GOT3 (cell line): ENCODE measurements around the gene SEPTIN6.
"Not testable (repeated sequence)": the region's sequence is repeated elsewhere in the genome, so short reads cannot be mapped to it uniquely, and the experiment has no call there.

Source experiments
- DNase-seq: peaks from one replicate; lab custom pipeline; 2025; ENCODE audit warnings: mixed read lengths; lab: John Stamatoyannopoulos, UW

SEPTIN6 gene

DNA sequence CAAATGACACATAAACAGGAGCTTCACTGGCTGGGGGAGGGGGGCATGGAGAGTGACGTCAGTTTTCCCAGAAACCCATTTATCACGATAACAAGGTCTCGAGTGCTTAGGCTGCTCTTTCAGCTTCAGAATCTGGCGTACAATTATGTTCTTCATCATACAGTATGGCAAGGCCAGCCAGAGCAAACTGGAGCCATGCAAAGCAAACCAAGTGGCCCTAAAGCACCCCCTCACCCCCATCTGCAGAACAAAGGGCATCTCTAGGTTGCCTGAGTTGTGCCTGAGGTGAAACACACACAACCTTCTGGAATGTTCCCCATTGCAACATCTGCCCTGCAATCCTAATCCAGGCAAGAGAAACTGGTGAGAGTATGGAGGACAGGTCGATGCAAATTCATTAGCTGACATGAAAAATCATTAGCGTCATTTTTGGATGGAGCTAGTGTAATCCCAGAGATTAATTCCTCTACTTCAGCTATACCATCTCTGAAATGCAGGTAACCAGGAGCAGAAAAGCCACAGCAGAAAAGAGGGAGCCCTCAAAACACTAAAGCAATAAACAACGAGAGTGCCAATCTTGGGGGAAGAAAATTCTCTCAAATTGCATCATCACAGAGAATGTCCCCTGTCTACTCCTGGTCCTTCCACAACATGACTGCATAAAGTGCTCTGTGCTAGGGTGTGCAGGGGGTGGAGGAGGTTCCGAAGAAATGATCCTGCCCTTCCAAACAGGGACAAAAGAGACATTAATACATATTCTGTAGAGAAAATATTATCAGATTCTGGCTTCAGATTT is 1.8 kb downstream of the SEPTIN6 start:
- DNase-seq = no peak

DNA sequence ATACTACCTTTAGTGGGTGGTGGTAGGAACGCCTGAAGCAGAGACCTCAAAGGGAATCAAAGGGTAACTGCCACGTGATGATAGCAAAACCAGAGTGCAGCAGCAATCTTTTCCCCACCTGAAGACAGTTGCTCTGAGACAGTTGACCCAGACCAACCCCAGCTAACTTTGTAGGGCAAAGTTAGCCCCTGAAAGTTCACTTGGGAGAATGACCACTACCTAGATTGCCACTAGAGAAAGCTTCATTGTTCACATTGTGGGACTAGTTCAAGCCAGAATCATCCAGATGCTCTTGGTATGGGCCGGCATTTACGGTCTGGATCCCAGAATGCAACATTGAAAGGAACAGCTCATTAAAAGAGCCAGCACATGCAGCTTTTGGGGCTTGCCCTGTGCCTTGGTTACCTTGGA is 4.1 kb downstream of the SEPTIN6 start:
- no peak for DNase-seq

DNA sequence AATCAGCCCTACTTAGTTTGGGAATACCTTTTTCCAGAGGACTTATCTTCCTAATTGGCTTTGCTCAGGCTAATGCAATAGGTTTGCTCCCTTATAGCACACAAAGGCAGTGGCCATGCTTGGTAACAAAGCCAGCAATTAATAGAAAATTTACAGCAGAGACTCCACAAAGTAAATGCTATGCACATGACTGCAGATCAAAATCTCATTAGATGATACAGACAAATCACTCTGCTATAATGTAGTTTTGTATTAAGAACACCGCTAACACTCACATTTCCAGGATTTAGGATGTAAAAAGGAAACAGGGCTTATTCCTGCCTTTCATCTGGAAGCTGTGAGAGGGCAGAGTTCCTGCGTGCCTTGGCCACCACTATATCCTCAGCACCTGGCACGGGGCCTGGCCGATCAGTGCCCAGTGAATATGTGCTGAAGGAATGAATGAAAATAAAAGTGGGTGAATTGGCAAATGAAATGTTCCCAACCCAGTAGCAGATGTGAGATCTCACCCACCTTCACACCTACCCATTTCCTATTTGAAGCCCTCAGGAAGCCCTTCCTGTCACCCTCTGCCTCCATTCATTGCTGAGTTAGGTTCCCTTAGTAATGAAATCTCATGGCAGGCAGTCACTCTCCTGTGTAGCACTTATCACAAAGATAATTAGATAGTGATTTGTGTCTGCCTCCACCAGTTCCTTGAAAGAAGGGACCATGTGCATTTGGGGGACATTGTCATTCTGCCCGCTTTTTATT is 5.1 kb downstream of the SEPTIN6 start:
- DNase-seq = no peak

DNA sequence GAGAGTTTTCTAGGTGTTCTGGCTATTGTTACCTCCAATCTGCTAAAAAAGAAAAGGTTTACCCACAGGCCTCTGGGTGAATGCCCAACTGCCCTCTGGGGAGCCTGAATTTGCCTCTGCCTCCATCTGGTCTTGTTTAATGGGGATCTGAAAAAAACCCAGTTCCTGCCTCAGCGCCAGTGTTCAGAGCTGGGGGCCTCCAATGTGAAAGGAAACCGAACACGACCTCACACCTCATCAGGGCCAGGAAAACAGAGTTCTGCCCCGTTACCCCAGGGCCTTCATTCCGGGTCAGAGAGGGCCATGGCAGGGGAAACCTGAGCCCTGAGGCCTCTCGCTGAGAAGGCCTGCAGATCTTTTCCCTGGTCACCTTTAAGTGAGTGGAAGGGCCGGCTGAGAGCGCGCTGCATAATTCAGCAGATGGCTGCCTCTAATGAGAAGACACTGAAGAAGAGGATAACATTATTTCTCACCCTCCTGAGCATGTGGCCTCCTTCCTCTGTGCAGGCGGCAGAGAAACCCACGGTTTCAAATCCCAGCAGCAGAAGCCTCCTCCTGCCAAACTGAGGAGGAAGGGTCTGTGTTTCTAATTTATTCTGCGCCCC is 6.8 kb downstream of the SEPTIN6 start:
- DNase-seq = no peak

DNA sequence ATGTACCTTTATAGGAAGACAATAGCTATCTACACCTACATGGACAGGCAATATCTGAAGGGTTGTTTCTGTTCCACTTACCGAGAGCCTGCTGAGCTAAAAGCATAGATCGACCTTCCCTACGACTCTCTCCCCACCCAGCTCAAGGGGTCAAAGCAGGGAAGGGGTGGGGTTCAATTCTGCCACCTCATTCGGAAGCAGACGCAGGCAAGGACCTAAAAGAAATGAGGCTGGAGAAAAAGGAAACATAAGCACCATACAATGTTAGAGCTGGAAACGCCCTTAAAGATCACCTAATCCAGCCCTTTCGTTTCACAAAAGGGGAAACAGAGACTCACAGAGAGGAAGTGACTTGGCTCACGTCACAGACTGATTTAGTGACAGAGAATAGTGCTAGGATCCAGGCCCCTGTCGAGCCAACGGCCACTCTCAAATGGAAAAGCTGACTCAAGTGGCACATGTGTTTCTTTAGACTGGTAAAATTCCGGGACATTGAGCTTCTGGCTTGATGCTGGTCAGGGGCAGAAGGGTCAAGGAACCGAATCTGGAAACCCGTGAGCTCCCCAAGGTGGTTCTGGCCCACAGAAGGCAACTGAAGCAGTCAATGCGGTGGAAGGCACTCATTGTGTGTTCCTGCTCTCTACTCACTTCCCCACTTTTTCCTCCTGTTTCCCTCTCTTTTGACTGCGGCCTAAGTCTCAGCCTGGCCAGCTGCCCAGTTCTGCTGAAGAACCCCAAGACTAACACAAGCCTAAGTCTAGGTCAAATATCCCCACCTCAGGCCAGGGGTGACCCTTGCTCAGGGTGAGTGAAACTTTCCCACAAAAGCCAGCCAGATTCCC is 7.5 kb downstream of the SEPTIN6 start:
- no peak for DNase-seq

DNA sequence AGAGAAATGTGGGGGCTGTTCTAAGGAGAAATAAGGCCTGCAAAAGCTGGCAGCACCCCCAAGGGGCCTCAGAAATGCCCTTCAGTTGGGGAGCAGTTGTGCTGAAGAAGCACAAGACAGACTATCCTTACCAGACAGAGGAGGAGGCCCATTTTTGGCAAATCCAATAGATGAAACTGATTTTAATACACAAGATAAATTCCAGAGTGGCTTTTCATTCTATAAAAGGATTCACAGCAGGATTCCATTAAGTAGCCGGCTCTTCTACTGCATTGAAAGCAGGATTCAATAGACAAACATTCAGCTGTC is 8.1 kb downstream of the SEPTIN6 start:
- no peak for DNase-seq

DNA sequence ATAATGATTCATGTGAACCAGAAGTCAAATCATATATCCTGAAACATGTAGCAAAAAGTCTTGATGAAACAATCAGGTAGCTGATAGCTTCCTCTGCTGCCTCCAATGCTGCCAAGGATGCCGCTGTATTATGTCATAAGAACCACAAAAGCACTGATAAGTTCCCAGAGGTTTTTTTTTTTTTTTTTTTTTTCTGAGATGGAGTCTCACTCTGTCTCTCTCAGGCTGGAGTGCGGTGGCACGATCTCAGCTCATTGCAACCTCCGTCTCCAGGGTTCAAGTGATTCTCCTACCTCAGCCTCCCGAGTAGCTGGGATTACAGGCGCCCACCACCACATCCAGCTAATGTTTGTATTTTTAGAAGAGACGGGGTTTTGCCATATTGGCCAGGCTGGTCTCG is 8.7 kb downstream of the SEPTIN6 start:
- DNase-seq = not testable (repeated sequence)

DNA sequence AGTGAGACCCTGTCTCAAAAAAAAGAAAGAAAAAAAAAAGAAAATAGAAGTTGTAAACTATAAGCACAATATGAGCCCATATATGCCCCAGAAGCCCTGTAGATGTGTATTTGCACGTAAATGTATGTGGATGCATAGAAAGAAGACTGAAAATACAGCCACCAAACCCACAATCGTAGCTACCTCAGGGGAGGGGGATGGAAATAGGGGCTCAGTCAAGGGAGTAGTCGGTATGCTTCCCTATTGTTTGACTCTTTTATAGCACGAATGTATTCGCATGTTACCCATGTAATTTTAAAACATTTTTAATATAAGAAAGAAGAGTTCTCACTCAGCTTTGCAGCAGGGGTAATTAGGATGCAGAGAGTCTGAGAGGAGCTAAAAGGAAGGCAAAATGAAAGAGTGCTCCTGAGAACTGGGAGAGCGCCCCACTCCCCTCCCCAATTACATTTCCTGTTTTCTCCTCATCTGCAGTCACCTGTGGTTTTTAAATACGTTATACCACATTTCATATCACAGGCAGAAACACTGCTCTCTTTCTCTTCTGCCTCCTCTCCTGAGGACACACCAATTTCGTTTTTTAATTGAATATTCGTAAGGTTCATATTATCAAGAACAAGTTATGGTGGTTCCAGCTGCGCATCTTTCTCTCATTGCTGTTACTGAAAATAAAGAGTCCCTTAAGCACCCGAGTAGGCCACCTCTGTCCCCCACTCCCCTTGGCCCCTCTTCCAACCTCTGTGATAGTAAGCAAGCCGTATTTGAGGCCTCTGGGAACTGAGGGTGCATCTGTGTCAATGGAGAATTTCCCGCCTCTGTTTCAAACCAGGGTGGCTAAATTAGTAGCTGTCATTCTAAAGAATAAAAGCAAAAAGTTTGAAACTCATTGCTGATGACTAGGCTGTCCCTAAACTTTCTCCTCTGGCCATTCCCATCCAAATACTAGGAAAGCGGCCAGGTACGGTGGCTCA is 10.7 kb downstream of the SEPTIN6 start:
- no peak for DNase-seq

DNA sequence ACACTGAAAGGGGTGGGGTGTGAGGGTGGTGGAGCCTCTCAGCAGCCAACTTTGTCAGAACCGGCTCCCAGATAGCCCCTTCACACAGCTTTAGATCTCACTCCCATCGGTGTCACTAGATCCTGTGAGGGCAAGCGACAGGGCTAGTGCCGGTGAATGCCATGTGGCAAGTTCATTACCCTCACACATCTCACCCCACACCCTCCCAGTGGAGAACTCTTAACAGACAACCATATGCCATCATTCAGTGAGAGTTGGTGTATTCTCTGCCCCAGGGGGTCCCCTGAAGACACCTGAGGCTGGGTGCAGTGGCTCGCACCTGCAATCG is 15.3 kb downstream of the SEPTIN6 start:
- DNase-seq = no peak

DNA sequence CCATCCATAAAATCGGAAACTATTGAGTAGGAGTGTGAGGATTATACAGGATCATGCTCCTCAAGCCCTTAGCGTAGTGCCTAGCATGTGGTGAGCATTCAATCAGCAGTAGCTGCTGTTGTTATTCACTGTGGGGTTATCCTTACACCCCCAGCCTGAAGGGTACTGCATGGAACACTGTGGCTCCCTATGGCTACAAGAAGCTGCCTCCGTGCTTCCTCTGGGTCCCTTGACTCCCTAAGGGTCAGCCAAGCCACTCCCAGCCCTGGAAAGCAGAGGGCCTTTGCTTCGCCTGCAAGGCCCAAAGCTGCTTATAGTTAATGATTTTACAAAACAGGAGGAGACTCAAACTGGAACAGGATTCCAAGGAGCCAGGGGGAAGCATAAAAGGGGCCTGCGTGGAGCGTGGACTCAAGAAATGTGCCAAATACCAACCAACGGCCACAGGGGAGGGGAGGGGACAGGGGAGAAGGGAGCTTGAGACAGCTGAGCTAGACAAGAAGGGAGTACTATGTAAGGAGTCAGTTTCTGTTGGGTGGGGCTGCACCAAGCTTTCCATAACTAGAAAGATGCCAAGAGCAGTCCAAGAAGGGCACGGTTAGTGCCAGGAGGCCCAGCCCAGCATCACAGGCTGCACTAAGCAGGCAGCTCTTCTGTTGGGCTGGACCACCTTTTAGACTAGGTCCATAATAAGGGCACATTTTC is 15.9 kb downstream of the SEPTIN6 start:
- DNase-seq = no peak

DNA sequence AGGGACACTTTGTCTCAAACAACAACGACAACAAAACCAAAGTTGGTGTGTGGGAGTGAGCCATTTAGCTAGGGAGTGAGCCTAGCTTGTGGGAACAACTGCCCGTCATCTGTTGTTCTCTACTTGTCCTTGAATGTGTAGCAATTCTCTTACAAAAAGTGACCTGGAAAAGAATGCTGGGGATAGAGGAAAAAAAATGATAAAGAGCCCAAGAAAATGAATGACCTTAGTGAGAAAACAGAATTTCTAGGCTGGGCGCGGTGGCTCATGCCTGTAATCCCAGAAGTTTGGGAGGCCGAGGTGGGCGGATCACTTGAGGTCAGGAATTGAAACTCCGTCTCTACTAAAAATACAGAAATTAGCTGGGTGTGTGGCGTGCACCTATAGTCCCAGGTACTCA is 19.6 kb downstream of the SEPTIN6 start:
- no peak for DNase-seq

DNA sequence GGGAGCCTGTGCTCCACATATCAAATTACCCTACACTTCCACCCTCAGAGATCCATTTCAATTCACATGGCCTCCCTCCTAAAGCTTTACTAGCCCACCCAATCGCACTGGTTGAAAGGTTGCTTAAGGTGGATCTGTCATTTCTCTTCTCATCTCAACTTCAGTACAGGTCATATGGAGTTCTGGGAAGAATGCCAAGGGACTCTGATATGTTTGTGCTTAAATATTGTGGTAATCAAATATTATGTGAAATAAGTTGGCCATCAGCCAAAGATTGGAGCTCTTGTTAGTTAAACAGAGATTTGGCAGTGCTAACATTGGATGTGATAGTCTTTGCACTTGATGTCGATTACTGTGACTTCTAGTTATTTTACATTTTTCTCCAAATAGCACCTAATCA is 20.5 kb downstream of the SEPTIN6 start:
- DNase-seq = no peak

DNA sequence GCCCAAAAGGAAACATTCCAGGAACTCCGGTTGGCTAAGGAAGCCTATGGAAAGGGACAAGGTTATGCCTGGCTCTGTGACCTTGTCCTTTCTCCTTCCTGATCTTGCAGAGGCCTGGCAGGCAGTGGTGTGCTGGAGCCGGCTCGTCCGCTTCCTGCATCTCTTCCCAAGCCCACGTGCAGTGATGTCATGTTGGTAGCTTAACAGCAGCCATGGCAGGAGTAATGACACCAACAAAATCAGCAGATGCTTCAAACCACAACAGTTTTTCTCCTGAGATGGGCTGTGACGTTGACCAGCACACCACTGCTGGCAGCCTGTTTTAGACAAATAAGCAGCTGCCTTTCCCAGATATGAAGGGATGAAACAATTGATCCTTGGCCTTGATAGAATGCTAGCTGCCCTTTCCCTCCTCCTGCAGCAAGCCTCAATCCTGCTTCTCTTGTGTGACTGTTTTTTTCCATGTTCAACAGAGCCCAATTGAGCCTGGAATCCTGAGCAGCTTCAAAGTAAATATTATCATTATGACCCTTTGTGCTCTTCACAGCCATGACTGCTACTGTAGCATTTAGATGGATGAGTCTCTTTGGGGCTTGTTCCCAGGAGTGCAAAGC is 23.4 kb downstream of the SEPTIN6 start:
- no peak for DNase-seq

DNA sequence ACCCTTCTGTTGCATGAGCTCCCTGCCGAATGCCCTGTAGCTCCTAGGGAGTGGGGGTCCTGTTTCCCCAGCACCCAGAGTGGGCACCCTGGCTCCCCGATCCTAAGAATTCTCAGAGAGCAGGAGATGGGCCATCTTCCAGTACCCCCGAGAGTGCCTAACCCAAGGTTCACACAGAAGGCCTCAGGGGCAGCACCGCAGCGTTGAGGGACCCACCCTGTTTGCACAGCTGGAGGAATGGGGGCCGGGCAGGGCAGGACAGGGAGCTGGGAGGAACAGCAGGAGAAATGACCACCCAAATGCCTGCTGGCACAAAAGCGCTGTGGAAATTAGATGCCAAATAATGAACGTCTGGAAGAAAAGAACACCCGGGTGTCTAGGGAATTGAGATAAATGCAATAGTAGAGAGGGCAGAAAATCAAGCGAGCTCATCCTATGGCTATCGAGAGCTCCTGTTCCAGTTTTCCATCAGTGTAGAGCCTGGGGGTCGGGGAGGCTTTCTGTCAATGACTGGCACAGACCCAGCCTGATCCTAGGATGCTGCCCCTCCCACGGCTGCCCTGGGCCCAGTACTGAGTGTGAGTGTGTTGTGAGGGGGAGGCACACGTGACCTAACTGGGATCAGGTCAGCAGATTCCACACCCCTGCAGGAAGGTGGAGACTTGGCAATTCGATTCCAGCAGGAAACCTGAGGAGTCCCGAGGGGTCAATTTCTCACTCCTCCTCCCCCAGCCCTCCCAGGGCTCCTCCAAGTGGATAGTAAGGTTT is 25.7 kb downstream of the SEPTIN6 start:
- DNase-seq = no peak

DNA sequence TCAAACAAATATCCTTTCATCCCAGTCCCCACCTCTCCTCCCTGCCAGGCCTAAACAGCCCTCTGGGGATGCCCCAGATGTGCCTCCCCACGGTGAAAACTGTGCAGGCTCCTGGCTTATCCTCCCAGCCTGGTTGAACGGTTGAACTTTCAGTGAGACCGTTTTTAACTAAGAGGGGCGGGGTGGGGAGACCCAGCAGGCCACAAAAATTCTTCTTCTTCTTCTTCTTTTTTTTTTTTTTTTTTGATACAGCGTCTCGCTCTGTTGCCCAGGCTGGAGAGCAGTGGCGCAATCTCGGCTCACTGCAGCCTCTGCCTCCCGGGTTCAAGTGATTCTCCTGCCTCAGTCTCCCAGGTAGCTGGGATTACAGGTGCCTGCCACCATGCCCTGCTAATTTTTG is 28.1 kb downstream of the SEPTIN6 start:
- not testable (repeated sequence) for DNase-seq

DNA sequence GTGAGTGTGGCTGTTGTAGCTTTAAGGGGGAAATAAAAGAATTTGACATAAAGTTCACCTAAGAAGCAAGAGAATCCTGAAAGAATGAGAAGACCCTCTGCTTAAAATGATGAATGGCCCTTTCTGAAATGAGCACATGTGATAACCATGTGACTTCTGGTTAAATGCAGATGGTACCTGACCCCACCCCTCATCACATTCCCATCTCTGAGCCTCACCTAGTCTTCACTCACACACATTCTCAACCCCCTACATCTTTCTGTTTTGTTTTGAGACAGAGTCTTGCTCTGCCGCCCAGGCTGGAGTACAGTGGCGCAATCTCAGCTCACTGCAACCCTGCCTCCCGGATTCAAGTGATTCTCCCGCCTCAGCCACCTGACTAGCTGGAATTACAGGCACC is 31.5 kb downstream of the SEPTIN6 start:
- no peak for DNase-seq

DNA sequence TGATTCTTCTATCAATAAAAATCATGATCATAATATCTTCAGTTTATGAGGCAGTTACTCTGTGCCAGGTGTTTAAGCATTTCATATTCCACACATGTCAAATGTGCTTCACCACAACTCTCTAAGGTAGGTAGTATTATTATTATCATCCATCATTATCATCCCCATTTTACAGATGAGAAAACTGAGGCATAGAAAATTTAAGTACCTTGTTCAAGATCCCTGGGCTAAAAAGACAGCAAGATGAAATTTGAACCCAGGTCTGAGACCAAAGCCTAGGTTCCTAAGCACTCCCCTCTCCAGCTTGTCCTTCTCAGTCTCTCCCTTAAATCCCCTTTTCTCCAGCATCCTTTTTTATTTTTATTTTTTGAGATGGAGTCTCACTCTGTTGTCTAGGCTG is 33.4 kb downstream of the SEPTIN6 start:
- DNase-seq = no peak

DNA sequence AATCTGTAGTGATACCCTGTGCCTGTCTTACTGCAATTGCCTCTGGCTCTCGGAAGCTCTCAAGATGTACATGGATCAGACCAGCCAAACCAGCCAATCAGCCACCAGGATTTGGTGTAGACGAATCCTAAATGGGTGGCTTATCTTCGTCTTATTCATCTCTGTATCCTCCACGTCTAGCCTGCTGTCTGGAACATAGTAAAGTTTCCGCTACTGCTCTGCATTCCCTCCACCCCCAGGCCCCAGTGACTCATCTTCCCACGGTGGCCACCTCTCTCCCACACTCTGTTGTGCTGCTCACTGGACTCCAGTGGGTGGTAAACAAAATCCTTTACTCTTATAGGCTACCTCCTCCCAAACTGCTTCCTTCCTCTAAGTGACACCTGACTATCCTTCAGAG is 37.8 kb downstream of the SEPTIN6 start:
- DNase-seq = no peak

DNA sequence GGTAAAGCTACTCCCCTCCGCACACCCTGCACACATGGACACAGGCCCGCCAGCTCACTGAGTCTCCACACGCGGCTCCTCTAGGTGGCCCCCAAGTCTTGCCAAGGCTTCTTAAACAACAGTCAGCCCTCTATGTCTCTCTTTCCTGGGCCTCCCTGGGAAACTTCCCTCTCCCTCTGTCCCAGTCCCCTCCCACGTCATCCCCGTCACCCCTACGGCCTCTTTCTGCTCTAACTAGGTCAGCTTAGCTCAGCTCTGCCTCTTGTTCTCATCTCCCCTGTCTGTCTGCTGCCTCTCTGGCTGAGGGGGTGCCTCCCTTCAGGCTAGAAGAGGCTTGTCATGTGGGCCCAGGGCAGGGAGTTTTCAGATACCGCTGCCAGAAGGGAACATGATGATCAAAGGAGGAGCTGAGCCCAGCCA is 38.8 kb downstream of the SEPTIN6 start:
- no peak for DNase-seq

DNA sequence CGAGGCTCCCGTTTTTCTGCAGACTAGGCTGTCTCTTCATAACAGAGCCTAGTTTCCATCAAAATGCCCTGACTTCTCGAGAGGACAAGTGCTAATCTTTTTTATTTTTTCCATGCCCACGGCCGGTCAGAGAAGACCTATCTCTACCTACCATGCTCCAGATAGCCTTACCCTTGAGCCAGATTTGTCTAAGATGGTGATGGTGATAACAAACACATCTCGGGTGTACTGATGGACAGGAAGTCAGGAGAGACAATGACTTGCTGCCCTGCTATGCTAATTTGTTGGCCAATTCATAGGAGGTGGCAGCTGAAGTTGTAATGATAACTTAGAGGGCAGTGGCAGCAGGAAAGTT is 44.6 kb downstream of the SEPTIN6 start:
- DNase-seq = no peak
